ENCODE measurements around the gene SUGCT.
"Not testable (repeated sequence)": the region's sequence is repeated elsewhere in the genome, so short reads cannot be mapped to it uniquely, and the experiment has no call there.

SUGCT gene

GRCh38 chr7:40623863-40624262, 489.1 kb downstream of the SUGCT start:
- H3K27me3 ChIP-seq (ENCODE audit: insufficient read depth, poor library complexity, severe bottlenecking): no peaks in the 10 kb centered on the region
- H3K27ac ChIP-seq (replicated peaks): no peak overlapping the region
- TF ChIP-seq POLR2AphosphoS5 (IDR thresholded peaks at IDR 0.05; ENCODE audit: low read depth) (no peak), GABPA (IDR thresholded peaks at IDR 0.05; ENCODE audit: low read depth) (no peak), REST (IDR thresholded peaks at IDR 0.05; ENCODE audit: insufficient replicate concordance, low read depth) (no peak)
- H3K4me3 ChIP-seq (replicated peaks; ENCODE audit: insufficient read depth, low read length): no peak overlapping the region
- no peak for DNase-seq (ENCODE audit: low read depth in 1 of 2, low spot score in 1 of 2)

GRCh38 chr7:40627361-40627760, 492.6 kb downstream of the SUGCT start:
- not testable (repeated sequence) for H3K27ac ChIP-seq (replicated peaks); H3K4me3 ChIP-seq (replicated peaks; ENCODE audit: insufficient read depth, low read length); DNase-seq (ENCODE audit: low read depth in 1 of 2, low spot score in 1 of 2); H3K27me3 ChIP-seq (ENCODE audit: insufficient read depth, poor library complexity, severe bottlenecking)

GRCh38 chr7:40629891-40630290, 495.1 kb downstream of the SUGCT start:
- Histone ChIP-seq H3K27ac (replicated peaks) (no peak overlapping the region), H3K4me3 (replicated peaks; ENCODE audit: insufficient read depth, low read length) (no peak overlapping the region), H3K27me3 (ENCODE audit: insufficient read depth, poor library complexity, severe bottlenecking) (no peaks in the 10 kb centered on the region)
- DNase-seq (ENCODE audit: low read depth in 1 of 2, low spot score in 1 of 2): peak in 1 of 2 experiments; percentile 3
- peak; percentile 63; the same call in 1 of the 2 replicates for TF ChIP-seq SPI1 (IDR thresholded peaks at IDR 0.05; ENCODE audit: borderline replicate concordance, low read depth)
- TF ChIP-seq CTCF (IDR thresholded peaks at IDR 0.05; ENCODE audit: insufficient read depth, low read length): no peak
- no peak for TF ChIP-seq POLR2AphosphoS5 (IDR thresholded peaks at IDR 0.05; ENCODE audit: low read depth)
- no peak for TF ChIP-seq GABPA (IDR thresholded peaks at IDR 0.05; ENCODE audit: low read depth)
- TF ChIP-seq REST (IDR thresholded peaks at IDR 0.05; ENCODE audit: insufficient replicate concordance, low read depth): no peak

- DNase-seq (ENCODE audit: low read depth in 1 of 2, low spot score in 1 of 2): no peak
- TF ChIP-seq CTCF (IDR thresholded peaks at IDR 0.05; ENCODE audit: insufficient read depth, low read length) (no peak), POLR2AphosphoS5 (IDR thresholded peaks at IDR 0.05; ENCODE audit: low read depth) (no peak), SPI1 (IDR thresholded peaks at IDR 0.05; ENCODE audit: borderline replicate concordance, low read depth) (no peak), REST (IDR thresholded peaks at IDR 0.05; ENCODE audit: insufficient replicate concordance, low read depth) (no peak), GABPA (IDR thresholded peaks at IDR 0.05; ENCODE audit: low read depth) (no peak)
Measured at GRCh38 chr7:40634118-40634517, 499.3 kb downstream of the SUGCT start.

More at GRCh38 chr7:40634118-40634517, 499.3 kb downstream of the SUGCT start:
- Histone ChIP-seq H3K27ac (replicated peaks) (no peak overlapping the region), H3K4me3 (replicated peaks; ENCODE audit: insufficient read depth, low read length) (no peak overlapping the region), H3K27me3 (ENCODE audit: insufficient read depth, poor library complexity, severe bottlenecking) (no peaks in the 10 kb centered on the region)
